ENCODE results near the gene DCP1B. TPM values are rescaled to one million over a fixed set of nuclear protein-coding genes. Genes with fewer than 3 reads are reported as not detected.

Gene DCP1B
- total and polyA plus RNA-seq, 2 donors = 9.4 to 10.1 TPM

- H3K27ac ChIP-seq (ENCODE audit: low read depth in 1 of 2, low read length in 1 of 2) = no peak overlapping the region
- DNase-seq (ENCODE audit: low read depth in 6 of 9, low spot score in 9 of 9) = no peak
- no peak overlapping the region for H3K4me3 ChIP-seq (ENCODE audit: low read length in 2 of 2)
- peaks cover 0 to 16% of the 10 kb centered on the region in 2 donors for H3K4me1 ChIP-seq (ENCODE audit: control insufficient read depth in 2 of 2, insufficient read depth in 2 of 2, low read length in 2 of 2)
- 98% methylated on average over 10 of the region's 10 CpGs for WGBS
- H3K36me3 ChIP-seq (ENCODE audit: control insufficient read depth in 2 of 2, insufficient read depth in 2 of 2, low read length in 1 of 2) = peaks cover 12 to 14% of the 10 kb centered on the region in 2 donors
- no peaks in the 10 kb centered on the region for H3K27me3 ChIP-seq (ENCODE audit: control insufficient read depth in 2 of 2, insufficient read depth in 1 of 2, low read length in 1 of 2)
- H3K9me3 ChIP-seq (ENCODE audit: control insufficient read depth in 2 of 2, insufficient read depth in 1 of 2, low read length in 1 of 2) = no peaks in the 10 kb centered on the region
Observed at GRCh38 chr12:1935242-1935641, 69.0 kb downstream of the DCP1B start.

- no peaks in the 10 kb centered on the region for H3K9me3 ChIP-seq (ENCODE audit: control insufficient read depth in 2 of 2, insufficient read depth in 1 of 2, low read length in 1 of 2)
- no peak for DNase-seq (ENCODE audit: low read depth in 6 of 9, low spot score in 9 of 9)
- H3K4me3 ChIP-seq (ENCODE audit: low read length in 2 of 2) = no peak overlapping the region
- 93% methylated on average over 12 of the region's 12 CpGs for WGBS
- H3K36me3 ChIP-seq (ENCODE audit: control insufficient read depth in 2 of 2, insufficient read depth in 2 of 2, low read length in 1 of 2) = peaks cover 12 to 14% of the 10 kb centered on the region in 2 donors
- no peaks in the 10 kb centered on the region for H3K27me3 ChIP-seq (ENCODE audit: control insufficient read depth in 2 of 2, insufficient read depth in 1 of 2, low read length in 1 of 2)
- no peak overlapping the region for H3K27ac ChIP-seq (ENCODE audit: low read depth in 1 of 2, low read length in 1 of 2)
- peaks cover 0 to 20% of the 10 kb centered on the region in 2 donors for H3K4me1 ChIP-seq (ENCODE audit: control insufficient read depth in 2 of 2, insufficient read depth in 2 of 2, low read length in 2 of 2)
Observed at GRCh38 chr12:1934831-1935230, 69.4 kb downstream of the DCP1B start.

- WGBS = 86% methylated on average over 5 of the region's 5 CpGs
- H3K4me3 ChIP-seq (ENCODE audit: low read length in 2 of 2) = no peak overlapping the region
- H3K9me3 ChIP-seq (ENCODE audit: control insufficient read depth in 2 of 2, insufficient read depth in 1 of 2, low read length in 1 of 2) = no peaks in the 10 kb centered on the region
- H3K27ac ChIP-seq (ENCODE audit: low read depth in 1 of 2, low read length in 1 of 2) = no peak overlapping the region
- H3K27me3 ChIP-seq (ENCODE audit: control insufficient read depth in 2 of 2, insufficient read depth in 1 of 2, low read length in 1 of 2) = no peaks in the 10 kb centered on the region
- H3K36me3 ChIP-seq (ENCODE audit: control insufficient read depth in 2 of 2, insufficient read depth in 2 of 2, low read length in 1 of 2) = peaks cover 12 to 14% of the 10 kb centered on the region in 2 donors
- DNase-seq (ENCODE audit: low read depth in 6 of 9, low spot score in 9 of 9) = no peak
- H3K4me1 ChIP-seq (ENCODE audit: control insufficient read depth in 2 of 2, insufficient read depth in 2 of 2, low read length in 2 of 2) = peaks cover 0 to 19% of the 10 kb centered on the region in 2 donors
Observed at GRCh38 chr12:1934068-1934467, 70.2 kb downstream of the DCP1B start.

- WGBS = 95% methylated on average over 16 of the region's 16 CpGs
- peaks cover 0 to 19% of the 10 kb centered on the region in 2 donors for H3K4me1 ChIP-seq (ENCODE audit: control insufficient read depth in 2 of 2, insufficient read depth in 2 of 2, low read length in 2 of 2)
- no peaks in the 10 kb centered on the region for H3K9me3 ChIP-seq (ENCODE audit: control insufficient read depth in 2 of 2, insufficient read depth in 1 of 2, low read length in 1 of 2)
- H3K27ac ChIP-seq (ENCODE audit: low read depth in 1 of 2, low read length in 1 of 2) = no peak overlapping the region
- H3K4me3 ChIP-seq (ENCODE audit: low read length in 2 of 2) = no peak overlapping the region
- DNase-seq (ENCODE audit: low read depth in 6 of 9, low spot score in 9 of 9) = no peak
- H3K36me3 ChIP-seq (ENCODE audit: control insufficient read depth in 2 of 2, insufficient read depth in 2 of 2, low read length in 1 of 2) = peaks cover 9 to 11% of the 10 kb centered on the region in 2 donors
- no peaks in the 10 kb centered on the region for H3K27me3 ChIP-seq (ENCODE audit: control insufficient read depth in 2 of 2, insufficient read depth in 1 of 2, low read length in 1 of 2)
Observed at GRCh38 chr12:1933342-1934051, 70.8 kb downstream of the DCP1B start.

- Histone ChIP-seq H3K27ac (ENCODE audit: low read depth in 1 of 2, low read length in 1 of 2) (no peak overlapping the region), H3K27me3 (ENCODE audit: control insufficient read depth in 2 of 2, insufficient read depth in 1 of 2, low read length in 1 of 2) (no peaks in the 10 kb centered on the region), H3K9me3 (ENCODE audit: control insufficient read depth in 2 of 2, insufficient read depth in 1 of 2, low read length in 1 of 2) (no peaks in the 10 kb centered on the region), H3K4me3 (ENCODE audit: low read length in 2 of 2) (no peak overlapping the region), H3K36me3 (ENCODE audit: control insufficient read depth in 2 of 2, insufficient read depth in 2 of 2, low read length in 1 of 2) (no peaks in the 10 kb centered on the region), H3K4me1 (ENCODE audit: control insufficient read depth in 2 of 2, insufficient read depth in 2 of 2, low read length in 2 of 2) (peaks cover 0 to 19% of the 10 kb centered on the region in 2 donors)
- 61% methylated on average over 16 of the region's 16 CpGs for WGBS
- DNase-seq (ENCODE audit: low read depth in 6 of 9, low spot score in 9 of 9) = no peak
Observed at GRCh38 chr12:1932264-1932777, 71.9 kb downstream of the DCP1B start.

GRCh38 chr12:1931642-1932041 lies 72.6 kb downstream of the DCP1B start:
- no peak for DNase-seq (ENCODE audit: low read depth in 6 of 9, low spot score in 9 of 9)
- Histone ChIP-seq H3K36me3 (ENCODE audit: control insufficient read depth in 2 of 2, insufficient read depth in 2 of 2, low read length in 1 of 2) (no peaks in the 10 kb centered on the region), H3K4me3 (ENCODE audit: low read length in 2 of 2) (no peak overlapping the region), H3K27me3 (ENCODE audit: control insufficient read depth in 2 of 2, insufficient read depth in 1 of 2, low read length in 1 of 2) (no peaks in the 10 kb centered on the region), H3K27ac (ENCODE audit: low read depth in 1 of 2, low read length in 1 of 2) (no peak overlapping the region), H3K9me3 (ENCODE audit: control insufficient read depth in 2 of 2, insufficient read depth in 1 of 2, low read length in 1 of 2) (no peaks in the 10 kb centered on the region), H3K4me1 (ENCODE audit: control insufficient read depth in 2 of 2, insufficient read depth in 2 of 2, low read length in 2 of 2) (peaks cover 0 to 19% of the 10 kb centered on the region in 2 donors)
- 91% methylated on average over 9 of the region's 9 CpGs for WGBS

- Histone ChIP-seq H3K4me1 (ENCODE audit: control insufficient read depth in 2 of 2, insufficient read depth in 2 of 2, low read length in 2 of 2) (peaks cover 0 to 19% of the 10 kb centered on the region in 2 donors), H3K27ac (ENCODE audit: low read depth in 1 of 2, low read length in 1 of 2) (no peak overlapping the region)
- WGBS = 95% methylated on average over 27 of the region's 27 CpGs
Observed at GRCh38 chr12:1930803-1931597, 73.3 kb downstream of the DCP1B start.

GRCh38 chr12:1929985-1930802 lies 74.1 kb downstream of the DCP1B start:
- Histone ChIP-seq H3K4me1 (ENCODE audit: control insufficient read depth in 2 of 2, insufficient read depth in 2 of 2, low read length in 2 of 2) (peaks cover 0 to 20% of the 10 kb centered on the region in 2 donors), H3K9me3 (ENCODE audit: control insufficient read depth in 2 of 2, insufficient read depth in 1 of 2, low read length in 1 of 2) (no peaks in the 10 kb centered on the region), H3K36me3 (ENCODE audit: control insufficient read depth in 2 of 2, insufficient read depth in 2 of 2, low read length in 1 of 2) (no peaks in the 10 kb centered on the region), H3K27me3 (ENCODE audit: control insufficient read depth in 2 of 2, insufficient read depth in 1 of 2, low read length in 1 of 2) (no peaks in the 10 kb centered on the region), H3K27ac (ENCODE audit: low read depth in 1 of 2, low read length in 1 of 2) (no peak overlapping the region), H3K4me3 (ENCODE audit: low read length in 2 of 2) (no peak overlapping the region)
- WGBS = 75% methylated on average over 11 of the region's 11 CpGs
- no peak for DNase-seq (ENCODE audit: low read depth in 6 of 9, low spot score in 9 of 9)

More at GRCh38 chr12:1930803-1931597, 73.3 kb downstream of the DCP1B start:
- H3K9me3 ChIP-seq (ENCODE audit: control insufficient read depth in 2 of 2, insufficient read depth in 1 of 2, low read length in 1 of 2) = no peaks in the 10 kb centered on the region
- no peaks in the 10 kb centered on the region for H3K36me3 ChIP-seq (ENCODE audit: control insufficient read depth in 2 of 2, insufficient read depth in 2 of 2, low read length in 1 of 2)
- no peak overlapping the region for H3K4me3 ChIP-seq (ENCODE audit: low read length in 2 of 2)
- H3K27me3 ChIP-seq (ENCODE audit: control insufficient read depth in 2 of 2, insufficient read depth in 1 of 2, low read length in 1 of 2) = no peaks in the 10 kb centered on the region
- DNase-seq (ENCODE audit: low read depth in 6 of 9, low spot score in 9 of 9) = no peak

Measured in thymus (tissue), 11 donors.